Measurements from ENCODE around the gene SLC7A9. TPM values are rescaled to one million over a fixed set of nuclear protein-coding genes. Genes with fewer than 3 reads are reported as not detected.

The SLC7A9 gene
- total RNA-seq, 2 experiments from 2014 or later = not detected

DNA sequence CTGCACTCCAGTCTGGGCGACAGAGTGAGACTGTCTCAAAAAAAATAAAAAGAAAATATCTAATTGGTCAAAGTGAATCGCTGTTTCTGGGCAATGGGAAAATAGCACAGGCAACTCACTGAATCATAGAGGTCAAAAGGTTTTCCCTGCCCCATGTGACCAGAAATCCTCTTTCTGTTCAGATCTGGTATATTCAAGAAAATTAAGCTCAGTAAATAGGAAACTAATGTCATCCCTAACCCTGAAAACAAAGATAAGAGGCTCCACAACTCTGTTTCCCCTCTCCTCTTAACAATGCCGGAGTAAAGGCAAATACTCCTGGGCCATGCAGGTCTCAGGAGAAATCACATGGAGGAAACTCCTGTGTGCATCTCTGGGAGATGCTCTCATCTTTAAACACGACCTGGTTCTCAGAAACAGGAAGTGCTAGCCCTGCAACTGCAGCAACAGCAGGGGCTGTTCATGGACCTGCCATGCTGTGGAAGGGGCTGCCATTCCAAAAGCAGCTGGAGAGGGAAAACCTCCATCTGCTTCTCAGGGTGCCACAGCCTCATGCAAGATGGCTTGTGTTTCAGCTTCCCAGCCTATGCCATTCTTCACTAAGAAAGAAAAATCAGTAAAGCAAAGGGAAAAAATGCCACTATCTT, 47.5 kb upstream of the SLC7A9 start:
- H3K9me2 ChIP-seq (ENCODE audit: insufficient read depth, low read length) = no peaks in the 10 kb centered on the region
- no peak overlapping the region for H2AFZ ChIP-seq (ENCODE audit: low read length)
- H3K4me1 ChIP-seq (ENCODE audit: insufficient read depth, low read length, poor library complexity, severe bottlenecking) = no peaks in the 10 kb centered on the region
- no peaks in the 10 kb centered on the region for H3K79me2 ChIP-seq (ENCODE audit: insufficient read depth, low read depth, low read length)
- no peak overlapping the region for H3K4me3 ChIP-seq (ENCODE audit: low read depth, low read length, poor library complexity, severe bottlenecking)
- H3K27ac ChIP-seq (ENCODE audit: low read depth, low read length, poor library complexity, severe bottlenecking) = no peak overlapping the region
- H3K36me3 ChIP-seq (ENCODE audit: insufficient read depth, low read length) = no peaks in the 10 kb centered on the region; the same call in 1 of the 2 replicates
- no peaks in the 10 kb centered on the region for H4K20me1 ChIP-seq (ENCODE audit: insufficient read depth, low read length)
- TF ChIP-seq EZH2phosphoT487 (IDR thresholded peaks at IDR 0.05; ENCODE audit: borderline replicate concordance, low read depth, low read length) = no peak
- TF ChIP-seq, protein P1, sequence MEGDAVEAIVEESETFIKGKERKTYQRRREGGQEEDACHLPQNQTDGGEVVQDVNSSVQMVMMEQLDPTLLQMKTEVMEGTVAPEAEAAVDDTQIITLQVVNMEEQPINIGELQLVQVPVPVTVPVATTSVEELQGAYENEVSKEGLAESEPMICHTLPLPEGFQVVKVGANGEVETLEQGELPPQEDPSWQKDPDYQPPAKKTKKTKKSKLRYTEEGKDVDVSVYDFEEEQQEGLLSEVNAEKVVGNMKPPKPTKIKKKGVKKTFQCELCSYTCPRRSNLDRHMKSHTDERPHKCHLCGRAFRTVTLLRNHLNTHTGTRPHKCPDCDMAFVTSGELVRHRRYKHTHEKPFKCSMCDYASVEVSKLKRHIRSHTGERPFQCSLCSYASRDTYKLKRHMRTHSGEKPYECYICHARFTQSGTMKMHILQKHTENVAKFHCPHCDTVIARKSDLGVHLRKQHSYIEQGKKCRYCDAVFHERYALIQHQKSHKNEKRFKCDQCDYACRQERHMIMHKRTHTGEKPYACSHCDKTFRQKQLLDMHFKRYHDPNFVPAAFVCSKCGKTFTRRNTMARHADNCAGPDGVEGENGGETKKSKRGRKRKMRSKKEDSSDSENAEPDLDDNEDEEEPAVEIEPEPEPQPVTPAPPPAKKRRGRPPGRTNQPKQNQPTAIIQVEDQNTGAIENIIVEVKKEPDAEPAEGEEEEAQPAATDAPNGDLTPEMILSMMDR (conservative IDR thresholded peaks at IDR 0.05; ENCODE audit: low read length) = no peak
- CTCF ChIA-PET (ENCODE audit: unreplicated experiment) = no interaction called here
- BruUV-seq (replicated peaks) = no TSS peak
- DNase-seq (ENCODE audit: low spot score) = no peak
- H3K4me2 ChIP-seq (ENCODE audit: low read length) = no peak overlapping the region
- intact Hi-C loops (cut with micrococcal nuclease; ENCODE audit: unreplicated experiment) = no loop called here
- H3K9me3 ChIP-seq (ENCODE audit: low read length) = no peaks in the 10 kb centered on the region
- POLR2A ChIA-PET = interaction anchor here (0.6 kb wide), 1 partner anchor 188 kb away, joined by 4 read pairs; no protein-coding TSS in a partner anchor

DNA sequence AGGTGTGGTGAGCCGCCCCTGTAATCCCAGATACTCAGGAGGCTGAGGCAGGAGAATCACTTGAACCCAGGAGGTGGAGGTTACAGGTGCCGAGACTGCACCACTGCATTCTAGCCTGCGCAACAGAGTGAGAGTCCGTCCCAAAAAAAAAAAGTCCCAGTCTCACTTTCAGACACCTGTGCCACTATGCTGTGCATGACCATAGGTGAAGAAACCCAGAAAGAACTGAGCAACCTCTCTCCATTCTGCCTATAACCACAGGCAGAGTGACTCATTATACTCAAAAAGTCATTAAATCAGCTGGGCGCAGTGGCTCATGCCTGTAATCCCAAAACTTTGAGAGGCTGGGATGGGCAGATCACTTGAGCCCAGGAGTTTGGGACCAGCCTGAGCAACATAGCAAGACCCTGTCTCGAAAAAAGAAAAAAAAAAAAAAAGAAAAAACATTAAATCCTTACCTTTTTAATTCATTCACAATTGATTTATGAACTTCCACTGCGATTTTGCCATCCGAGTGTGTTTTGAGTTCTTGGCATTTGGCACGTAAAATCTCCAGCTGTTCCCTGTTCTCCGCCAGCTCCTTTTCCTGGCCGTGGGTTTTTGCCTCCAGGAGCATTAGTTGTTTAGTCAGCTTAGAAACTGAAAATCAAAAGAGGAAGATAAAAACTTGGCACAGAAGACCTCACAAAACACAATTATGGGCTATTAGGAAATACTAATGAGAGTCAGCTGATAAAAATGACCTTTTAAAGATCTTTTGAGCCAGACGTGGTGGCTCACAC, 45.5 kb upstream of the SLC7A9 start:
- ChIA-PET CTCF (ENCODE audit: unreplicated experiment) (no interaction called here), POLR2A (interaction anchor here (0.7 kb wide), 1 partner anchor 32 kb away, joined by 5 read pairs; no protein-coding TSS in a partner anchor)
- no peaks in the 10 kb centered on the region for H3K79me2 ChIP-seq (ENCODE audit: insufficient read depth, low read depth, low read length)
- DNase-seq (ENCODE audit: low spot score) = no peak
- no peak for TF ChIP-seq EZH2phosphoT487 (IDR thresholded peaks at IDR 0.05; ENCODE audit: borderline replicate concordance, low read depth, low read length)
- TF ChIP-seq, protein P1 (conservative IDR thresholded peaks at IDR 0.05; ENCODE audit: low read length) = no peak
- H3K4me3 ChIP-seq (ENCODE audit: low read depth, low read length, poor library complexity, severe bottlenecking) = no peak overlapping the region
- H3K27ac ChIP-seq (ENCODE audit: low read depth, low read length, poor library complexity, severe bottlenecking) = no peak overlapping the region
- intact Hi-C loops (cut with micrococcal nuclease; ENCODE audit: unreplicated experiment) = no loop called here
- no peaks in the 10 kb centered on the region for H3K4me1 ChIP-seq (ENCODE audit: insufficient read depth, low read length, poor library complexity, severe bottlenecking)
- no peak overlapping the region for H2AFZ ChIP-seq (ENCODE audit: low read length)
- no peaks in the 10 kb centered on the region for H3K9me3 ChIP-seq (ENCODE audit: low read length)
- H3K4me2 ChIP-seq (ENCODE audit: low read length) = no peak overlapping the region
- no peaks in the 10 kb centered on the region for H4K20me1 ChIP-seq (ENCODE audit: insufficient read depth, low read length)
- H3K36me3 ChIP-seq (ENCODE audit: insufficient read depth, low read length) = no peaks in the 10 kb centered on the region; the same call in 1 of the 2 replicates
- no TSS peak for BruUV-seq (replicated peaks)
- no peaks in the 10 kb centered on the region for H3K9me2 ChIP-seq (ENCODE audit: insufficient read depth, low read length)

DNA sequence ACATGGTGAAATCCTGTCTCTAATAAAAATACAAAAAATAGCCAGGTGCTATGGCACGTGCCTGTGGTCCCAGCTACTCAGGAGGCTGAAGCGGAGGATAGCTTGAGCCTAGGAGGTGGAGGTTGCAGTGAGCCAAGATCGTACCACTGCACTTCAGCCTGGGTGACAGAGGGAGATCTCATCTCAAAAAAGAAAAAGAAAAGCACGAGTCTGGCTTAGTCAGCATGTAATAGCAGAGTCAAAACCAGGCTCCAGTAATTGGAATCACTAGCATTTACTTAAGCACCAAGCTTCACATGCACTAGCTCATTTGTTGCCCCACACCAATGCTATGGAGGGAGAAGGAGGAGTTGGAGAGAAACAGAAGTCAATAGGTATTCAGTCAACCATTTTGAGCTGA, 41.9 kb upstream of the SLC7A9 start:
- intact Hi-C loops (cut with micrococcal nuclease; ENCODE audit: unreplicated experiment) = no loop called here
- H3K79me2 ChIP-seq (ENCODE audit: insufficient read depth, low read depth, low read length) = no peaks in the 10 kb centered on the region
- no peak overlapping the region for H2AFZ ChIP-seq (ENCODE audit: low read length)
- H3K36me3 ChIP-seq (ENCODE audit: insufficient read depth, low read length) = no peaks in the 10 kb centered on the region; the same call in 1 of the 2 replicates
- TF ChIP-seq, protein P1 (conservative IDR thresholded peaks at IDR 0.05; ENCODE audit: low read length) = no peak
- TF ChIP-seq EZH2phosphoT487 (IDR thresholded peaks at IDR 0.05; ENCODE audit: borderline replicate concordance, low read depth, low read length) = no peak
- ChIA-PET POLR2A (interaction anchor here (1.1 kb wide), 1 partner anchor 14 kb away, joined by 4 read pairs; no protein-coding TSS in a partner anchor), CTCF (ENCODE audit: unreplicated experiment) (no interaction called here)
- H3K4me1 ChIP-seq (ENCODE audit: insufficient read depth, low read length, poor library complexity, severe bottlenecking) = no peaks in the 10 kb centered on the region
- no peaks in the 10 kb centered on the region for H3K9me2 ChIP-seq (ENCODE audit: insufficient read depth, low read length)
- no peaks in the 10 kb centered on the region for H3K9me3 ChIP-seq (ENCODE audit: low read length)
- H3K27ac ChIP-seq (ENCODE audit: low read depth, low read length, poor library complexity, severe bottlenecking) = no peak overlapping the region
- H4K20me1 ChIP-seq (ENCODE audit: insufficient read depth, low read length) = no peaks in the 10 kb centered on the region
- DNase-seq (ENCODE audit: low spot score) = no peak
- no TSS peak for BruUV-seq (replicated peaks)
- H3K4me3 ChIP-seq (ENCODE audit: low read depth, low read length, poor library complexity, severe bottlenecking) = no peak overlapping the region
- H3K4me2 ChIP-seq (ENCODE audit: low read length) = no peak overlapping the region
